ENCODE data around the gene MICALL2.

GRCh38 chr7:1447551-1448244 lies 11.6 kb downstream of the MICALL2 start:
- no peak for TF ChIP-seq CTCF (IDR thresholded peaks at IDR 0.05; ENCODE audit: insufficient read depth, low read length, poor library complexity, severe bottlenecking)
- no peak for TF ChIP-seq EZH2phosphoT487 (conservative IDR thresholded peaks at IDR 0.05; ENCODE audit: low read length)
